Gastrocnemius medialis (tissue), 4 donors: ENCODE results near the gene KCNT1.

Experiments
- CTCF ChIP-seq, 5 experiments: fragments of 450-650 bp in 3 of 5; fragments of 200-600 bp in 2 of 5; sonication (generic) in 2 of 5; IDR thresholded peaks in 4 of 5; conservative IDR thresholded peaks in 1 of 5; 1 replicate in 4 of 5; 2 replicates in 1 of 5; pipeline ENCODE4 v1.5.1; 2016 to 2019; ENCODE audit warnings: antibody characterized with exemption in 5 of 5, mild to moderate bottlenecking in 3 of 5, moderate library complexity in 3 of 5
- POLR2A ChIP-seq, 2 donors: fragments of 450-650 bp; IDR thresholded peaks; one replicate each; pipeline ENCODE4 v1.6.1; 2017; ENCODE audit warnings: antibody characterized with exemption in 2 of 2, mild to moderate bottlenecking in 2 of 2, moderate library complexity in 2 of 2

DNA sequence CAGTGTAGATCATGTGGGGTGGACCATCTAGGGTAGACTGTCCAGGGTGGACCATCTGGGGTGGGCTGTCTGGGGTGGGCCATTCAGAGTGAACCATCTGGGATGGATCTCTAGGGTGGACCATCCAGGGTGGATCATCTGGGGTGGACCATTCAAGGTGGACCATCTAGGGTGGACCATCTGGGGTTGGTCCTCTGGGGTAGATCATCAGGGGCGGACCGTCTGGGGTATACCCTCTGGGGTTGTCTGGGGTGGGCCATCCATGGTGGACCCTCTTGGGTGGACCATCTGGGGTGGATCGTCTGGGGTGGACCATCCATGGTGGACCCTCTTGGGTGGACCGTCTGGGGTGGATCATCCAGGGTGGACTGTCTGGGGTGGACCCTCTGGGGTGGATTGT lies 64.3 kb downstream of the KCNT1 start:
- TF ChIP-seq CTCF (IDR thresholded peaks at IDR 0.05 in 4 of 5, conservative IDR thresholded peaks at IDR 0.05 in 1 of 5) (no peak), POLR2A (IDR thresholded peaks at IDR 0.05) (no peak)
